Measurements from ENCODE around the gene NAA80. TPM values are rescaled to one million over a fixed set of nuclear protein-coding genes. Genes with fewer than 3 reads are reported as not detected.

NAA80 gene
- total and polyA plus RNA-seq, 2 donors (not counting 3 experiments of a cell fraction or from before 2014, with no cell fraction given), result 9.0 to 13.1 TPM

DNA sequence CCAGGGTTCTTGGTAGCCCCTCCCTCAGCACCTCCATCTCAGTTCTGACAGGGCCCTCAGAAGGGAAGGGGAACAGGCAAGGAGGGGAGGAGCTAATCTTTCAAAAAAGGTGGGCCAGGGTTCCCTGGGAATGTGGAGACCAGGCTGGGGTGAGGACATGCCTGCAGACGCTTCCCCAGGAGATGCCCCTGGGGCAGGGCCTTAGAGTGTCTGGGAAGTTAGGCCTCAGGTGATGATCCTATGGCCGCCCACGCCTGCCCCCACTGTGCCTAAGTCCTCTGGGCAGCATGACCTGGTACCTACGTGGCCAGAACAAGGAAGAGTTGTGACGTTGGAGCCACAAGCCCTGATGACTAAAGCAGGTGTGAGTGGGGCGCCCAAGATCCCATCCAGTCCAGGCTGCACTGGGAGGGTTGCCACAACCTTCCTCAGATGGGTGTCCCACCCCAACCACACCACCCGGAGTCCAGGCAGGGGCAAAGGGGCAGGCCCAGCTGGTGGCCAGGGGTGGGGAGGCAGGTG is 34.2 kb downstream of the NAA80 start:
- TF ChIP-seq POLR2AphosphoS5 (IDR thresholded peaks at IDR 0.05; ENCODE audit: insufficient read depth, low read depth, low read length) (no peak), FOS (IDR thresholded peaks at IDR 0.05; ENCODE audit: borderline replicate concordance, insufficient read depth, low read length) (no peak), POLR2A (IDR thresholded peaks at IDR 0.05; ENCODE audit: low read depth, low read length) (no peak), GATA2 (IDR thresholded peaks at IDR 0.05; ENCODE audit: insufficient read depth, insufficient read length, low read depth, low read length) (no peak), MYC (IDR thresholded peaks at IDR 0.05; ENCODE audit: low read depth, low read length) (no peak)
- TF ChIP-seq, protein P1, sequence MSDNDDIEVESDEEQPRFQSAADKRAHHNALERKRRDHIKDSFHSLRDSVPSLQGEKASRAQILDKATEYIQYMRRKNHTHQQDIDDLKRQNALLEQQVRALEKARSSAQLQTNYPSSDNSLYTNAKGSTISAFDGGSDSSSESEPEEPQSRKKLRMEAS (IDR thresholded peaks at IDR 0.05; ENCODE audit: insufficient read depth, insufficient read length), result no peak
- TF ChIP-seq, protein P2, sequence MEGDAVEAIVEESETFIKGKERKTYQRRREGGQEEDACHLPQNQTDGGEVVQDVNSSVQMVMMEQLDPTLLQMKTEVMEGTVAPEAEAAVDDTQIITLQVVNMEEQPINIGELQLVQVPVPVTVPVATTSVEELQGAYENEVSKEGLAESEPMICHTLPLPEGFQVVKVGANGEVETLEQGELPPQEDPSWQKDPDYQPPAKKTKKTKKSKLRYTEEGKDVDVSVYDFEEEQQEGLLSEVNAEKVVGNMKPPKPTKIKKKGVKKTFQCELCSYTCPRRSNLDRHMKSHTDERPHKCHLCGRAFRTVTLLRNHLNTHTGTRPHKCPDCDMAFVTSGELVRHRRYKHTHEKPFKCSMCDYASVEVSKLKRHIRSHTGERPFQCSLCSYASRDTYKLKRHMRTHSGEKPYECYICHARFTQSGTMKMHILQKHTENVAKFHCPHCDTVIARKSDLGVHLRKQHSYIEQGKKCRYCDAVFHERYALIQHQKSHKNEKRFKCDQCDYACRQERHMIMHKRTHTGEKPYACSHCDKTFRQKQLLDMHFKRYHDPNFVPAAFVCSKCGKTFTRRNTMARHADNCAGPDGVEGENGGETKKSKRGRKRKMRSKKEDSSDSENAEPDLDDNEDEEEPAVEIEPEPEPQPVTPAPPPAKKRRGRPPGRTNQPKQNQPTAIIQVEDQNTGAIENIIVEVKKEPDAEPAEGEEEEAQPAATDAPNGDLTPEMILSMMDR (IDR thresholded peaks at IDR 0.05; ENCODE audit: extremely low read depth in 1 of 2, insufficient read depth in 1 of 2, low read depth in 1 of 2, low read length in 2 of 2), result no peak
- POLR2A ChIA-PET, result interaction anchor here (2.4 kb wide), 1 partner anchor 29 kb away, joined by 14 read pairs; the partner anchor contains the start of gene GNAI2
- no peak overlapping the region for H3K4me3 ChIP-seq (replicated peaks in 1 of 3; ENCODE audit: insufficient read depth in 1 of 3, low read depth in 1 of 3, low read length in 3 of 3)
- peaks cover 3 to 6% of the 10 kb centered on the region in 2 experiments for H3K27me3 ChIP-seq (ENCODE audit: control insufficient read depth in 2 of 2, insufficient read depth in 2 of 2, low read length in 2 of 2)
- no peaks in the 10 kb centered on the region for H3K9me1 ChIP-seq (replicated peaks; ENCODE audit: control insufficient read depth, extremely low read depth, insufficient read depth, low read length)
- no peak for DNase-seq (ENCODE audit: low read depth, low spot score)
- BruUV-seq (replicated peaks), result no TSS peak
- no peaks in the 10 kb centered on the region for H3K36me3 ChIP-seq (ENCODE audit: control insufficient read depth in 2 of 2, extremely low read depth in 1 of 2, insufficient read depth in 2 of 2, low read length in 2 of 2)
- dilution Hi-C loops (cut with MboI; ENCODE audit: extremely low pct_ligation_motif_present, low sequenced_read_pairs) (no loop called here), intact Hi-C loops (cut with micrococcal nuclease) (loop anchor here (10.0 kb wide), 1 partner anchor 140 kb away; no protein-coding TSS in a partner anchor)
- H3K79me2 ChIP-seq (ENCODE audit: control insufficient read depth, insufficient read depth, low read length), result no peaks in the 10 kb centered on the region
- CTCF ChIA-PET, result interaction anchor here (0.8 to 1.1 kb wide), 2 partner anchors 9 to 39 kb away, joined by 3 to 6 read pairs; no protein-coding TSS in a partner anchor
- no peak overlapping the region for H3K27ac ChIP-seq (ENCODE audit: insufficient read depth, low read depth, low read length)
- H3K9me3 ChIP-seq (replicated peaks; ENCODE audit: control insufficient read depth, insufficient read depth, low read length), result no peaks in the 10 kb centered on the region
- no peak overlapping the region for H2AFZ ChIP-seq (ENCODE audit: low read depth, low read length)
- H3K4me1 ChIP-seq (ENCODE audit: control insufficient read depth, extremely low read depth, insufficient read depth, low read length), result peaks cover 8% of the 10 kb centered on the region
- H4K20me1 ChIP-seq (replicated peaks; ENCODE audit: control insufficient read depth, extremely low read depth, insufficient read depth, low read length), result no peaks in the 10 kb centered on the region
- no peak overlapping the region for H3K9ac ChIP-seq (replicated peaks; ENCODE audit: extremely low read depth, insufficient read depth, low read length)
- FAIRE-seq, result no peak
- H3K4me2 ChIP-seq (ENCODE audit: insufficient read depth, low read length), result no peak overlapping the region

All from endothelial cell of umbilical vein (primary cell).